ENCODE measurements around the gene HHAT.
"Not testable (repeated sequence)": the region's sequence is repeated elsewhere in the genome, so short reads cannot be mapped to it uniquely, and the experiment has no call there.

HHAT gene

GRCh38 chr1:210344706-210345105 lies 16.0 kb downstream of the HHAT start:
- Histone ChIP-seq H3K4me3 (ENCODE audit: low read length) (no peak overlapping the region), H3K36me3 (ENCODE audit: control insufficient read depth, insufficient read depth, low read length) (no peaks in the 10 kb centered on the region), H3K27ac (ENCODE audit: low read depth, low read length) (no peak overlapping the region), H3K27me3 (ENCODE audit: control insufficient read depth, insufficient read depth, low read length) (no peaks in the 10 kb centered on the region), H3K4me1 (ENCODE audit: control insufficient read depth, insufficient read depth, low read length) (no peaks in the 10 kb centered on the region), H3K9ac (ENCODE audit: low read length) (no peak overlapping the region)

GRCh38 chr1:210347112-210347511 lies 18.4 kb downstream of the HHAT start:
- Histone ChIP-seq H3K36me3 (ENCODE audit: control insufficient read depth, insufficient read depth, low read length) (no peaks in the 10 kb centered on the region), H3K4me1 (ENCODE audit: control insufficient read depth, insufficient read depth, low read length) (no peaks in the 10 kb centered on the region), H3K9ac (ENCODE audit: low read length) (no peak overlapping the region), H3K4me3 (ENCODE audit: low read length) (no peak overlapping the region), H3K27ac (ENCODE audit: low read depth, low read length) (no peak overlapping the region), H3K27me3 (ENCODE audit: control insufficient read depth, insufficient read depth, low read length) (no peaks in the 10 kb centered on the region)

- H3K4me1 ChIP-seq (ENCODE audit: control insufficient read depth, insufficient read depth, low read length): no peaks in the 10 kb centered on the region
- no peak overlapping the region for H3K4me3 ChIP-seq (ENCODE audit: low read length)
- no peaks in the 10 kb centered on the region for H3K27me3 ChIP-seq (ENCODE audit: control insufficient read depth, insufficient read depth, low read length)
- no peak overlapping the region for H3K9ac ChIP-seq (ENCODE audit: low read length)
- no peak overlapping the region for H3K27ac ChIP-seq (ENCODE audit: low read depth, low read length)
- H3K36me3 ChIP-seq (ENCODE audit: control insufficient read depth, insufficient read depth, low read length): no peaks in the 10 kb centered on the region
Measured at GRCh38 chr1:210351496-210351895, 22.8 kb downstream of the HHAT start.

- Histone ChIP-seq H3K27me3 (ENCODE audit: control insufficient read depth, insufficient read depth, low read length) (no peaks in the 10 kb centered on the region), H3K27ac (ENCODE audit: low read depth, low read length) (no peak overlapping the region), H3K36me3 (ENCODE audit: control insufficient read depth, insufficient read depth, low read length) (no peaks in the 10 kb centered on the region)
Measured at GRCh38 chr1:210352575-210352974, 23.9 kb downstream of the HHAT start.

GRCh38 chr1:210354305-210354704 lies 25.6 kb downstream of the HHAT start:
- not testable (repeated sequence) for H3K27me3 ChIP-seq (ENCODE audit: control insufficient read depth, insufficient read depth, low read length)

More at GRCh38 chr1:210352575-210352974, 23.9 kb downstream of the HHAT start:
- no peaks in the 10 kb centered on the region for H3K4me1 ChIP-seq (ENCODE audit: control insufficient read depth, insufficient read depth, low read length)
- H3K4me3 ChIP-seq (ENCODE audit: low read length): no peak overlapping the region
- H3K9ac ChIP-seq (ENCODE audit: low read length): no peak overlapping the region

GRCh38 chr1:210358626-210359025 lies 29.9 kb downstream of the HHAT start:
- no peaks in the 10 kb centered on the region for H3K27me3 ChIP-seq (ENCODE audit: control insufficient read depth, insufficient read depth, low read length)
- H3K27ac ChIP-seq (ENCODE audit: low read depth, low read length): no peak overlapping the region
- no peak overlapping the region for H3K9ac ChIP-seq (ENCODE audit: low read length)
- peaks cover 6% of the 10 kb centered on the region for H3K4me1 ChIP-seq (ENCODE audit: control insufficient read depth, insufficient read depth, low read length)
- no peak overlapping the region for H3K4me3 ChIP-seq (ENCODE audit: low read length)
- no peaks in the 10 kb centered on the region for H3K36me3 ChIP-seq (ENCODE audit: control insufficient read depth, insufficient read depth, low read length)

More at GRCh38 chr1:210354305-210354704, 25.6 kb downstream of the HHAT start:
- H3K36me3 ChIP-seq (ENCODE audit: control insufficient read depth, insufficient read depth, low read length); H3K4me3 ChIP-seq (ENCODE audit: low read length); H3K4me1 ChIP-seq (ENCODE audit: control insufficient read depth, insufficient read depth, low read length); H3K27ac ChIP-seq (ENCODE audit: low read depth, low read length); H3K9ac ChIP-seq (ENCODE audit: low read length): not testable (repeated sequence)

GRCh38 chr1:210359255-210359654 lies 30.6 kb downstream of the HHAT start:
- Histone ChIP-seq H3K4me1 (ENCODE audit: control insufficient read depth, insufficient read depth, low read length) (peaks cover 6% of the 10 kb centered on the region), H3K9ac (ENCODE audit: low read length) (no peak overlapping the region), H3K27ac (ENCODE audit: low read depth, low read length) (no peak overlapping the region), H3K27me3 (ENCODE audit: control insufficient read depth, insufficient read depth, low read length) (no peaks in the 10 kb centered on the region), H3K4me3 (ENCODE audit: low read length) (no peak overlapping the region), H3K36me3 (ENCODE audit: control insufficient read depth, insufficient read depth, low read length) (no peaks in the 10 kb centered on the region)

GRCh38 chr1:210360852-210361477 lies 32.3 kb downstream of the HHAT start:
- Histone ChIP-seq H3K27ac (ENCODE audit: low read depth, low read length) (no peak overlapping the region), H3K9ac (ENCODE audit: low read length) (no peak overlapping the region), H3K36me3 (ENCODE audit: control insufficient read depth, insufficient read depth, low read length) (no peaks in the 10 kb centered on the region), H3K4me3 (ENCODE audit: low read length) (no peak overlapping the region), H3K27me3 (ENCODE audit: control insufficient read depth, insufficient read depth, low read length) (no peaks in the 10 kb centered on the region), H3K4me1 (ENCODE audit: control insufficient read depth, insufficient read depth, low read length) (peaks cover 6% of the 10 kb centered on the region)

GRCh38 chr1:210361665-210362064 lies 33.0 kb downstream of the HHAT start:
- Histone ChIP-seq H3K27me3 (ENCODE audit: control insufficient read depth, insufficient read depth, low read length) (no peaks in the 10 kb centered on the region), H3K27ac (ENCODE audit: low read depth, low read length) (no peak overlapping the region), H3K9ac (ENCODE audit: low read length) (no peak overlapping the region), H3K4me1 (ENCODE audit: control insufficient read depth, insufficient read depth, low read length) (peaks cover 6% of the 10 kb centered on the region), H3K36me3 (ENCODE audit: control insufficient read depth, insufficient read depth, low read length) (no peaks in the 10 kb centered on the region), H3K4me3 (ENCODE audit: low read length) (no peak overlapping the region)

- Histone ChIP-seq H3K9ac (ENCODE audit: low read length) (no peak overlapping the region), H3K4me1 (ENCODE audit: control insufficient read depth, insufficient read depth, low read length) (peaks cover 6% of the 10 kb centered on the region), H3K4me3 (ENCODE audit: low read length) (no peak overlapping the region), H3K27ac (ENCODE audit: low read depth, low read length) (peak overlapping the region; percentile 34), H3K27me3 (ENCODE audit: control insufficient read depth, insufficient read depth, low read length) (no peaks in the 10 kb centered on the region), H3K36me3 (ENCODE audit: control insufficient read depth, insufficient read depth, low read length) (no peaks in the 10 kb centered on the region)
Measured at GRCh38 chr1:210362526-210362925, 33.8 kb downstream of the HHAT start.

- Histone ChIP-seq H3K4me3 (ENCODE audit: low read length) (no peak overlapping the region), H3K27ac (ENCODE audit: low read depth, low read length) (no peak overlapping the region), H3K36me3 (ENCODE audit: control insufficient read depth, insufficient read depth, low read length) (no peaks in the 10 kb centered on the region), H3K4me1 (ENCODE audit: control insufficient read depth, insufficient read depth, low read length) (peaks cover 6% of the 10 kb centered on the region), H3K27me3 (ENCODE audit: control insufficient read depth, insufficient read depth, low read length) (no peaks in the 10 kb centered on the region), H3K9ac (ENCODE audit: low read length) (no peak overlapping the region)
Measured at GRCh38 chr1:210363119-210363518, 34.4 kb downstream of the HHAT start.

- Histone ChIP-seq H3K27ac (ENCODE audit: low read depth, low read length) (no peak overlapping the region), H3K4me1 (ENCODE audit: control insufficient read depth, insufficient read depth, low read length) (peaks cover 6% of the 10 kb centered on the region), H3K4me3 (ENCODE audit: low read length) (no peak overlapping the region), H3K9ac (ENCODE audit: low read length) (no peak overlapping the region), H3K27me3 (ENCODE audit: control insufficient read depth, insufficient read depth, low read length) (no peaks in the 10 kb centered on the region), H3K36me3 (ENCODE audit: control insufficient read depth, insufficient read depth, low read length) (no peaks in the 10 kb centered on the region)
Measured at GRCh38 chr1:210364479-210364878, 35.8 kb downstream of the HHAT start.

GRCh38 chr1:210366767-210367166 lies 38.1 kb downstream of the HHAT start:
- Histone ChIP-seq H3K9ac (ENCODE audit: low read length) (no peak overlapping the region), H3K27me3 (ENCODE audit: control insufficient read depth, insufficient read depth, low read length) (no peaks in the 10 kb centered on the region), H3K4me3 (ENCODE audit: low read length) (no peak overlapping the region), H3K27ac (ENCODE audit: low read depth, low read length) (no peak overlapping the region), H3K36me3 (ENCODE audit: control insufficient read depth, insufficient read depth, low read length) (no peaks in the 10 kb centered on the region), H3K4me1 (ENCODE audit: control insufficient read depth, insufficient read depth, low read length) (peaks cover 6% of the 10 kb centered on the region)

Measured in rectal smooth muscle tissue (tissue), 1 donor.